IPS DF 19.7 (cell line): ENCODE measurements around the gene C3orf70.

Experiments
- DNase-seq: peaks from one replicate; pipeline ENCODE4 v3.0.0-alpha.2; 2013; ENCODE audit warnings: low read depth, low spot score

The C3orf70 gene

DNA sequence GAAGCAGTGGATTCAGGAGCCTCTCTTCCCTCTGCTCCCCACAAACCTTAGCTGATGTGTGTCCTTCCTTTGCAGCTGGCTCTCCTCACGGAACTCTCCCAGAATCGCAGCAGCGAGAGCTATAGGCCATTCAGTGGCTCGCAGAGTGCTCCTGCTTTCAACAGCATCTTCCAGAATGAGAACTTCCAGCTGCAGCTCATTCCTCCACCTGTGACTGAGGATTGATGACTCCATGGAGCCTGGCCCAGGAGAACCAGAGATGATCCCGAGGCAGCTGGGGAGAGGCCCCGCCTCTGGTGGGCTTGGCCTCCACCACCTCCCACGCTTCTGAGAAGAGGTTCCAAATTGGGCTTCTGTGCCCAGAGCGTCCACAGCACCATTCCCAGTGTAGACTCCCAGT is 101.1 kb downstream of the C3orf70 start:
- no peak for DNase-seq

DNA sequence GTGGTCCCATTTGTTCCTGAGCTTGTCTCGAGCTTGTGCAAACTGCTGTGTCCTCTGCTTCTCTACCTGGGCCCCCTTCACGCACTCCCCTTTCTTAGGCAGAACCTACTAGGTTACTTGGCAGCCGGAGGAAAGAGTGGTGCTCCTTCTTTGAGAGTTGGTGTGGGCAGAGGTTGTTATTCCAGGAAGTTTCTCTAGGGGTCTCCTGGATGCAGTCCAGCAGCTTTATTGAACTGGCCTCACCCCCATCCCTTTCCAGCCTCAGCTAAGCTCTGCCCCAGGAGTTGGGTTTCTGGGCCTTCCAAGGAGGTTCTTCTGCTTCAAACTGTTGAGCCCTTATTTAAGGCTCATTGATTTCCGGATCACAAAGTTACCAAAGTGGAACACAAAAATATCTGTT is 103.2 kb downstream of the C3orf70 start:
- DNase-seq: no peak

DNA sequence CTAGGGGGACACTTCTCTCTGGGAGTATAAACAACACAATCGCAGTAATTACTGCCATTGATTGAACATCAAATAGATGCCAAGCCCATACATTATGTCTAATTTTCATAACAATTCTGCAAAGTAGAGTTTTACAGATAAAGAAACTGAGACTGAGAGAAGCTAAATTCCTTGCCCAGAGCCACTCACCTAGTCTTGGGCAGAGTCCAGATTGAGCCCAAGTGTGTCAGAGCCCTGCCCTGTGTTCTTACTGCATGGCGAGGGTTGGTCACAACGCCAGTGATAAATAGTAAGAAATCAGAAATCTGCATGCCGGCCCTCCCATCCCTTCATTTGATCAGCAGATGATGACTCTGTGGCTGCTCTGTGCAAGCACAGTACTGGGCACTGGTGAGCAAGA is 106.3 kb downstream of the C3orf70 start:
- no peak for DNase-seq

DNA sequence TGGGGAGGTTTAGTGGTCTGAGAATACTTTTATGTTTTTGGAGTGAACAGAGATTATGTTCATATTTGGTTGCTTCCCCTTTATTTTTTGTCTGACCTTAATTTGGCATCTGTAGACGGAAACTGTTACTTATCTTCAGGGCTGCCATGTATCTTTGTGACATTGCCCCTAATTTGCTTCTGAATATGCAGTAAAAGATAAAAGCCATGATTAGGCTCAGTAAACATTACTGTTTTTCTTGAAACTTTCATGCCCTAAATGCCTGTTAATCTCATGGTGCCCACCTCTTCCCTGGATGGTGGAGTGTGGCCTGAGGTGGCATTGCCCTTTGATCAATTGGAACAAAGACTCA is 106.7 kb downstream of the C3orf70 start:
- no peak for DNase-seq

DNA sequence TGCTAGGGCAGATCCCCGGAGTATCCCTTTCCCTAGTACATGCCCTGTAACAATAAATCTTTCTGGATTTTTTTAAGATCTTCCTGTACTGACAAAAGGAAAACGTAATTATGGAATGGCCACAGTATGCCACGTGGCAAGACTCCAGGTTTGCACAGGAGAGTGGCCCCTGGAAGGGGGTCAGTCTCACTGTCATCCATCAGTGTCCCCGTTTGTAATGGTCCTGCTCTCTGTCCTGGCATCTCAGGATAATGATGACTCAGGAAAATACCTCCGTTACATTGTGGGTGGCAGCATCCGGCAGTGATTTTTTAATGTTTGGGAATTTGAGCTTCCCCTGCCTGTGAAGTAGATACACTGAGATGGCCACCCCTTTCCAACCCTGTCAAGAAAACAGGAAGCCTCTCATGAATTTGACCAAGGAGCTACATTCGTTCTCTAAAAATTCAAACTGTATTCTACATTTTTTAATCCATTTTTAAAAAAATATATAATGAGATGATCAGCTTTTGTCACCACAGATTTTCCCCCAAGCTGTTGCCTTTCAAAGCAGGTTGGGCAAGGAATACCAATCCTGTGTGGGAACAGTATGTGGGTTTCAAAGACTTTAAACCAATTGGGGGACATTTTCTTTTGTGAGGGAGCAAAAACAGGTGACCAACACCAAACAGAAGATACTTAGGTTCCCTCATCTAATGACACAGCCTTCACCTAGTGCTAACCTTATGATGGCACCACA is 110.4 kb downstream of the C3orf70 start:
- DNase-seq: no peak

DNA sequence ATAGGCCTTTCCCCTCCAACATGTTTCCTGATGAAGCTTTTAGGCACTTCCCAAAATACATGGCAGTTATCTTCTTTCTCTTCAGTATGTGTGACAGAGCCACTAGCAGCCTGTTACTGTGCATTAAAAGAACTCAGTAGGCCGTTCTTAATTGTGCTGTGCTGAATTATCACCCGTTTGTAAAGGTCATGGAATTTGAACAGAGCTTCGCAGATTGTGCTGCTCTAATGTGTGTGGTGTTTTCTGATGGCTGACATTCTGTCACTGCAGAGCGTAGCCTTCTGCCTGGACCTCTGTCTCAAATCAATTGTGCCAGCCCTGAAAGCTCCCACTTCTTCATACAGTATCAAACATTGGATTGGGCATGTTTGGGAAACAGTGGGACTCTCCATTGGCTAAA is 111.3 kb downstream of the C3orf70 start:
- no peak for DNase-seq

DNA sequence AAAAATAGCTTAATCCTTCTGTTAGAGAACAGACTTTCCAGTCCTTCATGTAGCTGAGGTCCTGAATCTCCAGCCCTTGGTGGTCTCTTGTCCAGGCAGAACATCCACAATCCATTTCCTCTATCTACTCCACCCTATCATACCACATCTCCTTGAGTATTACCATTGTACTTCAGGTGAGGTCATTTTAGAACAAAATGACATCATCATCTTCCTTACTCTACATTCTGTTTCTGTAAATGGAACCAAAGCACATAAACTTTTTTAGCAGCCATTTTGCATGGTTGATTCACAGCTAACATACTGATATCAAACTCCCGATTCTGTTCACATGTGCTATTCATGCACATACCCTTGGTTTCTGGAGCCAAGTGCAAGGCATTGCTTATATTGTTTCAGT is 112.4 kb downstream of the C3orf70 start:
- no peak for DNase-seq

DNA sequence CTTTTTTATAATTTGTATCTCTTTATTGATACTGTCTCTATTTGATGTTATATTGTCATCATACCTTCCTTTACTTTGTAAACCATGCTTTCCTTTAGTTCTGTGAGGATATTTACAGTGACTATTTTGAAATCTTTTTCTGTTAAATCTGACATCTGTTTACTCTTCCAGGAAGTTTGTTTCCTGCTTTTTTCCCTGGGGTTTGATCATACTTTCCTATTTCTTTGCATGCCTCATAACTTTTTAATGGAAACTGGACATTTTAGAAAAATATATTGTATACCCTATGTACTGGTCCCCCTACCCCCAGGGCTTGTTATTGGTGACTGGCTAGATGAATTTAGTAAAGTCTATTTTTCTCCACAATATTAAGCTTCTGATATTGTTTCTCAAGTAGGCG is 115.1 kb downstream of the C3orf70 start:
- DNase-seq: no peak

DNA sequence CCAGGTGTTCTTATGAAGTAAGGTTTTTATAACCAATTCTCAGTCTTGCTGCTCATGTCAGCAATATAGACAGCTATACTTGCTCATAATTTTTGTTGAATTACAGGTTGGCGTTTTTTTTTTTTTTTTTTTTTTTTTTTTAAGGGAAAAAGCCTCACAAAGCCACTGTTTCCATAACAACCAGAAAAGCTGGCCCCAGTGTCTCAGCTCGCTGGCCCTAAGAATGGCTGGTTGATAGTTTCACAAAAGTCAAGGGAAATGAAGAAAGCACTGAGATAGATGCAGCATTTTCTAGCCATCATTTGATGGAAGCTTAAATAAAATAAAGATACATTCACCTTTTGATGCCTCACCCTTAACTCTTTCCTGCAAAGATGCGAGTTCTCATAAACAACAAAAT is 121.9 kb downstream of the C3orf70 start:
- no peak for DNase-seq

DNA sequence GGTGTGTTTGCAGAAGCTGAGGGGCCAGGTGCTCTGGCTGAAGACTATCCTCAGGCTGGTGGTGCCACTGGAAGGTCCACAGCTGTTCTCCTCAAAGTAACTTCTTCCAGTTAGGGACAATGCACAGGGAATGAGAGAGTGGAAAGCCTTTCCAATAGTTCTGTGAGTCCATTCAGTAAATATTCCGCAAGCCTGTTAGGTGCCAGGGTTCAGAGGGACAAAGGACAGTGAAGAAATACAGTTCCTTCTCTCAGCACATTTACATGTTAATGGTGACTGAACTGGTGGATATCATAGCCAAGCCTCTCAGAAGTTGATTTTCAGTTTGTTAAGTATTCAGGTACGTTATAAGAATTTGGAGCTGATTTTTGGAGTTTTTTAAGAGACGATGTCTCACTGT is 122.5 kb downstream of the C3orf70 start:
- no peak for DNase-seq

DNA sequence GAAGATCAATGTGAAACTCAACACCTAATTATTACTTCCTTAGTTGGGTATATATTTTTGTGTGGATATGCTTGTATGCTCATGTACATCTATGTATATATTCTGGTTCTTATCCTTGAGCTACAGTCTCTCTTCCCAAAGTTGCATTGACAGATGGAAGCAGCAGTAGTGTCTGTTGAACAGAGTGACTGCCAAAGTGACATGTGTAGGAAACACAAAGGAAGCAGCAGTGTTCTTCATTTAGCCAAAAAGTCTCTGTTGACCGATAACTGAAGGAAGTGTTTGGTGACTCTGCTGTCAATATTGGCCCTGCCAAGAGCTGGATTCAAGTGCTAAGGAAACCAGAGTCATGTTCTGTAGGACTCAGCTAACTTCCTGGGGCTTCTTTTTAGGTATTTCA is 123.8 kb downstream of the C3orf70 start:
- no peak for DNase-seq

DNA sequence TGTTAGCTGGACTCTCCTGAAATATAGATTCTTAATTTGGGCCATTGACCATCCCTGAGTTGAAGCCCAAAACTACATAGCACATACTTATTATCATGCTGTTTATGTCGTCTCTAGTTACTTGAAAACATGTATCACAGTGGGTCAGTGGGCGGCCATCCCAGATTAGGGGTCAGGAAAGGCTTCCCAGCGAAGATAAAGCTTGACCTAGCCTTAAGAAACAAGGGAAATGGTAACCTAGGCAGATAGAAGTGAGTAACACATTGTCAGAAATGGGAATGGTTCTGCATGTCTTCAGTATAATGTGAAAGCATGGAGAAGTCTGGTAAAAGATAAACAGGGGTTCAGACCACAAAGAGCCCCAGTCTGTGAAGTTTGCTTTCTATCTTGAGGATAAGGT is 124.7 kb downstream of the C3orf70 start:
- DNase-seq: no peak
